Right ventricle myocardium superior (tissue), 1 donor: ENCODE measurements around the gene PPP1R15B. TPM values are rescaled to one million over a fixed set of nuclear protein-coding genes. Genes with fewer than 3 reads are reported as not detected.
A peak's percentile ranks its signal among the peaks of the same experiment; 100 is the strongest.

ENCODE experiments used
- ATAC-seq: fragments of 200-7000 bp; cut with Tn5 transposase; one replicate; pipeline ENCODE4 v1.9.1; 2020; ENCODE audit warnings: mild to moderate bottlenecking; ENCODE audit not compliant: poor library complexity
- DNase-seq: peaks from one replicate; pipeline ENCODE4 v3.0.0-alpha.2; 2020
- intact Hi-C: fragments of 100-400 bp; cut with DNase I; formaldehyde crosslinking; loops from one replicate; pipeline ENCODE4 v1.11.2; 2022
- long read RNA-seq: library from polyadenylated mRNA; unstranded; transcript quantifications from one replicate; pipeline ENCODE4 v2.0.0, GENCODE V29; 2021
- total RNA-seq: library from RNA; stranded (reverse); fragmentation: NEBNext Ultra II Directional; extraction: Animal tissue kit (Norgen Biotek cat#: 25700); gene quantifications from one replicate; pipeline ENCODE4 v1.2.1, GENCODE V29; 2021
- donor health status: DM: no; HTN: yes; CAD: no; lungs with severe emphysema.

The PPP1R15B gene
- 19.7 TPM for total RNA-seq
- long read RNA-seq, full-length matches to known transcripts, result 18 of 19 reads
- long read RNA-seq, partial matches to known transcripts, result 0 of 19 reads
- long read RNA-seq, other reads (novel, unspliced or antisense), result 1 of 19 reads

DNA sequence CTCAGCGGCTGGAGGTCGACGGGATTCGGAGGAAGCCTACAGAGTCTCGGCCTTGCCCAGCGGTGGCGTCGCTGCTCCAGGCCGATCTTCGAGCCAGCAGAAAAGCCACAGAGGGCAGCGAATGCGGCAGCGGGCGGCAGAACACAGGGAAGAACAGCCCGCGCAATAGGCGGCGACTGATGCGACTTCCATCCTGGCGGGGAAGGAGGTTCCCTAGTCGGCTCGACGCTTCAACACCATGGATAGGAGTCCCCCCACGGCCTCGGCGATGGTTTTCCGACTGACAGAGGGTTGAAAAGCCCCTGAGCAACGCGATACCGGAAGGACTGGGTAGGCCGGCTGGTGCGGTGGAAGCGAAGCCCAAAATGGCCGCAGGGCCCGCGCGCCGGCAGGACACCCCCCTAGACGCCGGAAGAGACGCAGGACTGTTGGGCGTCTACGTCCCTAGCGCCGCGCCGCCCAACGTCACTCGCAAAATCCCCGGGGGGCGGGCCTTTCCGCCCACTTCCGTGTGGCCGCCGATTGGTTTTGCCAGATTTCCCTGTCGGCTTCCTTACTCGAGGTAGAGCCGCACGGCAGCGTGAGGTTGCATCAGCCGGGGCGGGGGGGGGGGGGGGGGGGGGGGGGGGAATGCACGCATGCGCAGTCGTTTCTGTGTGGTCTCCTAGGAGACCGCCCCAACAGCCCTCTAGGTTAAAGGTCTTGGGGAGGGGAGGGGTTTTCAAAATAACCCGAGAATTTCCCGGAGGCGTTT lies at the start of gene PPP1R15B:
PPP1R15B (minus strand) TSS at position 367 of the 754 bp plus-strand sequence. CDS start 406 bp downstream, outside the sequence.
- intact Hi-C loops, result no loop called here
- DNase-seq, result peak; percentile 97
- peak; percentile 93 for ATAC-seq

DNA sequence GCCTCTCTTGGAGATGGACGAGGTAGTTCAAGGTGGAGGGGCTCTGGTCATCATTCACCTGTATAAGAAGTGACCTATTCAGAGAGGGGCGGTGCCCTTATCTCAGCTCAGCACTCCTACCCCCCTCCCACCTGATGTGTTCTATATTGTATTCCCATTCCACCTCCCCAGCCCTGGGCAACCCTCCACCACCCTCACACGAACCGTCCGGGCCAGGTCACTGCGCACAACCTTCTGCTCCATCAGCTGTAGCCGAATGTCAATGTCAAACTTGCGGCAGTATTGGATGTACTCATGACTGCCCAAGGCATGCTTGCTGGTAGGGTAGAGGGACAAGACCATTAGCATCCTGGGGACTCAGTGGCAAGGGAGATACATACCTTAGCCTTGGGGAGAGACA lies 48.7 kb upstream of the PPP1R15B start:
- ATAC-seq, result no peak
- intact Hi-C loops, result no loop called here
- no peak for DNase-seq

DNA sequence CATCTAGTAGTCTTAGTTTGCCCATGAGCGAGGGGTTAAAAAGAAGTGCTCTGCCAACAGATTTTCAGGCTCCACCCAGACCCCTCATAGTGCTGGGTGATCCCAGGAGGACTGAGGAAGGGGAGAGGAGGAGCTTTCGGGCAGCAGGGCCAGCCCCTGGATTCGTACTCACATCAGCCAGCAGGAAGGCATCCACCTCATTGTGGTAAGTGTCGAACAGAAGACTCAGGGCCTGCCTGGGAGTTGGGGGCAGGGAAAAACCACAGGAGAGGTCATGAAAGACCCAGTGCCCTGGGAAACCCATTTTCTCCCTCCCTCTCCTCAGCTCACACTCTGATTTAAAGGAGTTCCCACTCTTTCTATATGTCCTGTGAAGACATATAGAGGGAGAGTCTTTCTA lies 48.1 kb upstream of the PPP1R15B start:
- no peak for ATAC-seq
- peak; percentile 13 for DNase-seq
- intact Hi-C loops, result no loop called here

DNA sequence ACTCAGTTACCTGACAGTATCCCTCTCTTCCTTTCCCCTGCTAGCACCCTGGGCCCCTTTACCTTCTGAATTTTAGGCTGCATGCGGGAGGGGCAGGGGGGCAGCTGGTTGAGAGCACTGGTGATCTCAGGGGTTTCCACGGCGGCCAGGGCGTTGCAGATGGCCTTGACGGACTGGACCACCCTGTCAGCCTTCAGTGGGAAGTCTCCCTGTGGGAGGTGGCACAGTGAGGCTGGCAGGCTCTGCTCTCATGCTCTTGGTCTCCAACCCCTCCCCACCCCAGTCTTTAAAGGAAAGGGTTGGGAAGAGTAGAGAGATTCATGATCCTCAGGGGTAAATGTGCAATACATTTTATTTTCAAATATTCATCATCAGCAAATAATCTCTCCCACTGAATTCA lies 46.0 kb upstream of the PPP1R15B start:
- peak; percentile 26 for DNase-seq
- ATAC-seq, result no peak
- intact Hi-C loops, result no loop called here

DNA sequence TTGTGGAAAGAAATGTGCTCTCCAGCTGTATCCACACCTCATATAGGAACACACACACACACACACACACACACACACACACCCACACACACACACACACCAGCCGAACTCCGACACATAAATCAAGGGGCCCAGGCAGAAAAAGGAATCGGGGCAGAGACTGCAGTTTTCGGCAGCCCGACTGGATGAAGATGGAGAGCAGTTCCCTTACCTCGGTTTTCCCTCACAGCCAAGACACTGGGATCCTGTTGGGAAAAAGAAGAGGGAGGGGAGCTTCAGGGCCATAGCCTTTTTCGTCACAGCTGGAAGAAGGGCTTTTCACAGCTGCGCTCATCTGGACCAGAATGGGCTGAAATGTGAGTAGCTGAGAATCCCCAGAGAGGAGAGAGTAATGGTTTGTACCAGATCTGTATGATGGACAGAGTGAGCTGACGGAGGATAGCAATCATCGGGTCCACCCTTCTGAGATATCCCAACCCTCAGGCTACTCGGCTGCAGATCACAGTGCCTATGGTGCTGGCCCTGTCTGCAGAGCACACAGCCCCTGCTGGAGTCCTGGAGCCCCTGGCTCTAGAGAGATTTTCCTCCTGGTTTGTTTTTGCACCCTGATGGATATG lies 45.3 kb upstream of the PPP1R15B start:
- intact Hi-C loops, result no loop called here
- ATAC-seq, result peak; percentile 84
- peak; percentile 52 for DNase-seq

DNA sequence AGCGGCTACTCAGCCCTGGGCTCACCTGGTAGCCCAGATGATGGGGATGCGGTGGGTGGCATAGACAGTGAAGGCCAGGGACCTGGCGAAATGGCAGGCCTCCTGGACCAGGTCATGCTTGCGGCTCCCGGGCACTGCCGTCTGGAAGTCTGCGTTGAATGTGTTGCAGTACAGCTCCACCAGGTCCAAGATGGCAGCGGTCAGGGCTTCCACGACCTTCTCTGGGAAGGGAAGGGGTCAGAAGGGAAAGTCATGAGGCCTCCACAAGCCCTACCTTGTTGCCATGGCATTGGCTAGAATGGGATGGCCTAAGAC lies 44.2 kb upstream of the PPP1R15B start:
- no peak for ATAC-seq
- peak; percentile 38 for DNase-seq
- intact Hi-C loops, result no loop called here

DNA sequence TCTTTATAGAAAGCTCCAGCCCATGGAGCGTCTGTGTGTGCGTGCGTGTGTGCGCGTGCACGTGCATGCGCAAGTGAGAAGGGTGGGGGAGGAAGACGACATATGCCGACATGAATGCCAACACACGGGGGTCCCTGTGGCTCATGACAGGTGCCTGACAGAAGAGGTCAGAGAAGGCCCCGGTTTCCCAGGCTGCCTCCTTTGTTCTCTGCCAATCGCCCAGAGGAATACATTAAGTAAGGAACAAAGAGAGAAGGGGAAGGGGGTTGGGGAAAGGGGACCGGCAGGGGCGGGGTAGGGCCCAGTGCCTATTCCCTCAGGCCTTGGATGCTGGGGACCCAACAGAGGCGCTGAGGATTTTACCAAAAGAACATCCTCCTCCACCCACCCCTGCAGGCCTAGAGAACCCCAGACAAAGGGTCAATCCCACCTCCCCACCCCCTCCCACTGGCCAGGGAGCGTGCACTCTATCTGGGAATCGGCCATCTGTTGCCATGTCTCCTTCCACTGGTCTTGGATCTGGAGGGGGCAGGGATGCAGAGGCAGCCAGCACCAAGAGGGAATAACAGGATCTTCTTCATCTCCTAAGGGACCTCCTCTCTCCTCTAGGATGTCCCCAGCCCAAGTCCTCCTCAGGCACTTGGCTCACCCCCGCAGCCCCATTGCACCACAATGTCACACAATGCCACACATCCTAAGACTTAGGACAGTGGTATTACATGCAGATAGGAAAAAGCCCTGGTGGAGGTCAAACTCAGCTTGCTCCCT lies 43.6 kb upstream of the PPP1R15B start:
- ATAC-seq (no peak), DNase-seq (peak; percentile 36)
- intact Hi-C loops, result no loop called here

DNA sequence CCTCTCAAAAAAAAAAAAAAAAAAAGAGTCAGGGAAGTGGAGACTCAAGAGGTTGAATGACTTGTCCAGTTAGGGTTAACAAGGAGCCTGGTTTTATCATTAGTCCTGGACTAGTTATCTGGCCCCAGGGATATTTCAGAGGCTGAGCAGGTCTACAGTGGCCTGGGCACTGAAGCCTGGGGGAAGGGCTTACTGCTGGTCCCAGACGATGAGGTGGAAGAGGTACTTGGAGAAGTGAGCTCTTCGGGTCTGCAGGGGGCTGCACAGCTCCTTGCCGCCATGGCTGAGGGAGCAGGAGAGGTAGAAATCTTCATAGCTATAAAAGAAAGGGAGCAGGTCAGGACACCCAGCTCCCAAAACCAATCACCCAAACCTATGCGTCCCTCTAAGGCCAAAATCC lies 42.9 kb upstream of the PPP1R15B start:
- intact Hi-C loops, result no loop called here
- ATAC-seq, result no peak

DNA sequence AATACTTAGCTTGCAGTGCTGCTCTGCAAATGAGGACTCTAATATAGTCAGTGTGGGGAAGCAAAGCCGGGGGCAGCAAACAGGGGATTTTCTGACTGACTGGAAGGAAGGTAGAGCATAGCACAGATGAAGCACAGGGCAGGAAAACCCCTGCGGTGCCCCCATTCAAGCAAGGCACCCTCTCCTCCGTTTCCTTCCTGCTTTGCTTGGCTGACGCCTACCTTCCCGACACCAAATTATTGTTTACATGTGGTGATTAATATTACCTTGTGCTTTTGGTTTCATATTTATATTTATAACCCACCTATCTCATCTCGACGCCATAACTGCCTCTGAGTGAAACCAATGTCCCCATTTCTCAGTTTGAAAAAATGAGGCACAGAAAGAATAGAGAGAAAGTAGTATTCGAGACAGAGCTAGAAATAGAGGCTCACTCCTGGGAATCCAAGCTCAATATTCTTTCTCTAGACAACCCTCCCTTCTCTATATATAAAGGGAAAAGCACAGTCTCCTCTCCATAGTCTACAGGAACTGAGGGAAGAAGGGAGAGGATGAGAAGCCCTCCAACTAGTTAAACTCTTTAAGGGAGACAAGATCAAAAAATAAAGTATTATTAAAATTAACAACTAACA lies 41.6 kb upstream of the PPP1R15B start:
- ATAC-seq (no peak), DNase-seq (peak; percentile 1)
- intact Hi-C loops, result no loop called here

More for the DNA sequence above, 42.9 kb upstream of the PPP1R15B start:
- peak; percentile 0 for DNase-seq

DNA sequence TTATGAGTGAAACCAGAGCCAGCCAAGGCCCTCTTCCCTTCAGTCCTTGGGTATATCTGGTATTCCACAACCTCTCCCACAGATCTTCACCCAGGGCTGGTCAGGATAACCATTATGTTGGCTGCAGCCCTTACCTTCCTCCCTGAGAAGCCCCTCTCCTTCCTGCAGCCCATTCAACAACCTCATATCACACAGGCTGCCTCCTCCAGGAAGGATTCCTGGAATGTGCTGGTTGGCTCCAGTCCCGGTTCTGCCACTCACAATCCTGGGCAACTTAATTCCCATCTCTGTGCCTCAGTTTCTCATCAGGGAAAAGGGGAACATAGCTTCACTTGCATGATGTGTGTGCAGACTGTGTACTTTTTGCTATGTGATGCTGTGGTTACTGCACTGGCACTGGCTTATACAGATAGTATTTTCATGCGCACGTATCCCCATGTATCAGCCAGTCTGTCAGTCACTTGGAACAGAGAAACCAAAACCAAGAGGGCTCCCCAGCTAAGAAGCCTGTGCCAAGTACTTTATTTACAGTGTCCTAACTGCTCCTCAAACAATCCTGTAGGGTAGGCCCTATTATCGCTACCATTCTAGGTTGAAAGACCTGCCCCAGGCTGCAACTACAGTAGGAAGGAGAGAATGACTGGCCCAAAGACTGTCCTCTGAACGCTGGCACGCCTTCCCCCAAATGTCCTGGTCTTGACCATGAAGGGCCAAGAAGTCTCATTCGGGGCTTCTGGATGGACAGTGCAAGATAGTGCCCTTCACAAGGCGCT lies 39.9 kb upstream of the PPP1R15B start:
- peak; percentile 38 for ATAC-seq
- peak; percentile 16 for DNase-seq
- intact Hi-C loops, result no loop called here

DNA sequence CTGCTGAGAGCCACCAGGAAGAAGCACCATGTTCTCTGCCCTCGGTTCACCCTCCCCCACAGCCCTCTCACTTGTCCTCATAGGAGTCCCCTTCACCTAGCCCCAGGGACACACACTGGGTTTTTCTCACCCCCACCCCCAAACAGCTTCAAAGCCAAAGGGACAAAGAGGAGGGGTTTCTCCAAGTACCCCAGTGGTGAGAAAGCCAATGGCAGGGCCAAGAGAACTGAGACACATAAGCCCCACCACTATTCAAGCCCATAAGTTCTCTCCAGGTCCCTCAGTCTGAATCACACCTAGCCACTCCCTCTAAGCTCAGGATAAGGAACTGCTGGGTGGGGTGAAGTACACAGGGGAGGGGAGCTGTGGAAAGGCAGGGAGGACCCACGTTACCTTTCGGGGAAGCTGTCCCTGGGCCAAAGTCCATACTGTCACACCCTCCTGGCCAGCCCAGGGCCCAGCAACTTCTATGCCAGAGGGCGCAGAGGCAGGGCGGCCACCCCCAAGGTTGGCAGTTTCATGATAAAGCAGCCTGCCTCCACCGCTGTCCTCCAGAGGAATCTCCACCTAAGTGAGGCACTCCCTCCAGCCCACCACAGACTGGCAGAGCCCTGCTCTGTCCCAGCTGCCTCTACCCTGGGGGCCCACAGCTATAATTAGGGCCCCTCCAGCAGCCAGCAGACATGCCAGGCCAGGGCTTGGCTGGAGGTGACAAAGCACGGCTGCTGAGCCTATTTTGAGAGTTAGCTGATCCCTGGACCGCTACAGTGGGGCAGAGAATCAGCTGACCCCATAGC lies 39.0 kb upstream of the PPP1R15B start:
- peak; percentile 85 for ATAC-seq
- DNase-seq, result peak; percentile 67
- intact Hi-C loops, result no loop called here

DNA sequence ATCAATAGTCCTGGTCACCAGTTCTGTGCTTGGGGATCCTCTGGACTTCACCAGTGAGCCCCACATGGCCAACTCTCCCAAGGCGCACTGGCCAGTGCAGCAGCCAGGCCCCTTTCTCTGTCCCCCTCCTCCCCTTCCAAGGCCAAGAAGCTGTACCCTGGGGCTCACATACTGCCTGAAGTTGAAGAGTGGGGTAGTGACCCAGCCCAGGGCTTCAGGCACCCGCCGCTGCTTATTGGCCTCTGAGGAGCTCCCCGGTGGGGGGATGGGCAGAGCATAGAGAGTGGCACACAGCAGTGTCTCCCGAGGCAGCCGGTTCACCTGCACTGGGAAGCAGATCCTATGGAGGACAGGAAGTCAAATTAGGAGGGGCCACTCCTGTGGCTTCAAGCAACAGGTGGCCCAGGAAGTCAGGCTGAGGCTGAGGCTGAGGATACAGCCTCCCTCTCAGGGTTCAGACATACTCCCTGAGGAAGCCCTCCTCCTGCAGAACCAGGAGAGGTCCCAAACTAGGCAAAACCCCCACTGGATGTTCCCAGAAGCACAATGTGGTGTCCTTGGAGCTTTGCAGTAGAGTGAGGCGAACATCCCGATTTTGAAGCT lies 38.2 kb upstream of the PPP1R15B start:
- DNase-seq (peak; percentile 42), ATAC-seq (no peak)
- intact Hi-C loops, result no loop called here

DNA sequence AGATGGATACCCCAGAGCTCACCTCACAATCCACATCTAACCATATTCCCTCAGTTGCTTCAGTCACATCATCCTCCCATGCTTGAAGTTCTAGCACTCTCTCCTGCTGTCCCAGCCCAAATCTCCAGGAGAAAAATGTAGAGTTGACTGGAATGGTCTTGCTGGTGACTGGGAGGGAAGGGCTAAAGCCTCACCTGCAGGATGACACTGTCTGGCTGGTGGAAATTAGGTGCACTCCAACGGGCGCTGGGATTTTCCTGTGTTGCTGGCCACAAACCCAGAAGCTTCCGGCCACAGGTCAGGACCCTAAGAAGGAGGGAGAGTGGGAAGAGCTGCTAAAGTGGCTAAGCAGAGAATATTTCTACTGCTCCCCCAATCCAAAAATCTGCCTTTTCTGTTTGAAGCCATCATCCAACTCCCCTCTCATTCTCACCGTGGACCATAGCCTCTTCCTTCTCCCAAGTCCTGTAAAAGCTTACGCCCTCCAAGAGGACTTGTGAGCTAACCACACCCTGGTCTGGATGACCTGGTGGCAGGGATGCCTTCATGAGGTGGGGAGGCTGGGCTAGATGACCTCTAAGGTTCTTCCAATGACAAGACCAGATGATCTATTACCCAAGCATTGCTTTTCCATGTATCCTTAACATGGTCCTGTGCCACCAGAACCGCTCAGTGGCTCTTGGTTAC lies 37.5 kb upstream of the PPP1R15B start:
- DNase-seq (peak; percentile 4), ATAC-seq (no peak)
- intact Hi-C loops, result no loop called here

DNA sequence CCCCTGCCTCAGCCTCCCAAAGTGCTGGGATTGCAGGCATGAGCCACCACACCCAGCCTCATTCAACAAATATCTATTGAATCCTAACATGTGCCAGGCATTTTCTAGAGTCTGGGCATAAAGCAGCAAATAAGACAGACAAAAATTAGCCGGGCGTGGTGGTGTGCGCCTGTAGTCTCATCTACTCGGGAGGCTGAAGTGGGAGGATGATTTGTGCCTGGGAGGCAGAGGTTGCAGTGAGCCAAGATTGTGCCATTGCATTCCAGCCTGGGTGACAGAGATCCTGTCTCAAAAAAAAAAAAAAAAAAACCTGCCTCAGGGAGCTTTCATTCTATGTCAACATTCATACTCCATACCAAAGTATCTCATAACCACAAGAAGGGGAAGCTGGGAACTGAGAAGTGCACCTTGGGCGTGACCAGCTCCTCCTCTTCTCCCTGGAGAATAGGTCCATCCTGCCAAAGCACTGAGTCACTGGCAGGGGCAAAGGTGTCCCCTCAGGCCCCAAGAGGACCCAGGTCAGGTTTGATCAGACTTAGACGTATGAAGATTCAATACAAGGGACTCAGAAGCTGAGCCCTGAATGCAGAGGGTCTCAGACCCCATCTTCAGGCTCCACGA lies 36.8 kb upstream of the PPP1R15B start:
- ATAC-seq, result no peak
- intact Hi-C loops, result no loop called here
- peak; percentile 27 for DNase-seq

DNA sequence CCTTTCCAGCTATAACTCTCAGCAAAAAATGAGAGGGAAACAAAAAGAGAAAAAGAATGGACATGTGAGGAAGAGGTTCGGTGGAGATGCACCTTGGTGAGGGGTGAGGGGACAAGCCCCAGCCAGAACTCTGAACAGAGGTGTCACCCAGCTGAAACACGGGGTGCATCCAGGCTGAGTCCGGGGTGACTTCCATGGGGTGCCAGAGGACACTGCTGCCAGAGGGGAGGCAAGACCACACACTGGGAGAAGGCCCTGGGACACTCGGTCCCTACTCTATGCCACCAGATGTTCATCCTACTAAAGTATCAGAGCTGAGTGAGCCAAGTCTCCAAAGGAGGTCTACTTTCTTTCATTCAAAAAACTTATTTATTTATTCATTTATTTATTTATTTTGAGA lies 36.1 kb upstream of the PPP1R15B start:
- DNase-seq, result peak; percentile 9
- no peak for ATAC-seq
- intact Hi-C loops, result loop anchor here (2.0 kb wide), 1 partner anchor 55 kb away; no protein-coding TSS in a partner anchor

DNA sequence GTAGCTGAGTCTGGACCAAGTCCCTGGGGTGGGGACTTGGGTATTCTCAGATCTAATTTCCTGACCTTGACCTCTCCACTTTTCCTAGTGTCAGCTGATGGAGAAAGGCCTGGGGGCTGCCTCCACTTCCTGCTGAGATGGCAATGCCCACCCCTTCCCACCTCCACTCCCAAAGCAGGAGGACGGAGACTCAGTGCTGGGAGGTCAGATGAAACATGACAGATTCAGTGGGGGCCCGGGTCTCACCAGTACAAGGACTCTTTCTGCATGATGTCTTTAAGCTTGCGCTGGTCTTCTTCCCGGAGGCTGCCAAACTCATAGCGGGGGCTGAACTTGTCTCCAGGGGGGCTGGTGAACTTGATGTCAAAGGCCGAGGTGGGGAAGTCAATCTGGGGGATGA lies 35.6 kb upstream of the PPP1R15B start:
- intact Hi-C loops, result loop anchor here (2.0 kb wide), 1 partner anchor 56 kb away; no protein-coding TSS in a partner anchor
- no peak for ATAC-seq
- no peak for DNase-seq
